Panc1 (cell line): ENCODE results near the gene AP1G2.

Experiments used
- TF ChIP-seq, protein P1 (sequence below): fragments of 450-650 bp; IDR thresholded peaks from 2 replicates; pipeline ENCODE4 v1.5.1; 2017; ENCODE audit warnings: mild to moderate bottlenecking
- TF ChIP-seq, protein P2 (sequence below), 2 experiments: IDR thresholded peaks; 2 replicates each; pipeline ENCODE4 v1.6.1; 2011 to 2012; ENCODE audit warnings: low read depth in 2 of 2, control low read depth in 1 of 2, low read length in 1 of 2, mild to moderate bottlenecking in 1 of 2, moderate library complexity in 1 of 2; ENCODE audit not compliant: insufficient read depth in 1 of 2

DNA sequence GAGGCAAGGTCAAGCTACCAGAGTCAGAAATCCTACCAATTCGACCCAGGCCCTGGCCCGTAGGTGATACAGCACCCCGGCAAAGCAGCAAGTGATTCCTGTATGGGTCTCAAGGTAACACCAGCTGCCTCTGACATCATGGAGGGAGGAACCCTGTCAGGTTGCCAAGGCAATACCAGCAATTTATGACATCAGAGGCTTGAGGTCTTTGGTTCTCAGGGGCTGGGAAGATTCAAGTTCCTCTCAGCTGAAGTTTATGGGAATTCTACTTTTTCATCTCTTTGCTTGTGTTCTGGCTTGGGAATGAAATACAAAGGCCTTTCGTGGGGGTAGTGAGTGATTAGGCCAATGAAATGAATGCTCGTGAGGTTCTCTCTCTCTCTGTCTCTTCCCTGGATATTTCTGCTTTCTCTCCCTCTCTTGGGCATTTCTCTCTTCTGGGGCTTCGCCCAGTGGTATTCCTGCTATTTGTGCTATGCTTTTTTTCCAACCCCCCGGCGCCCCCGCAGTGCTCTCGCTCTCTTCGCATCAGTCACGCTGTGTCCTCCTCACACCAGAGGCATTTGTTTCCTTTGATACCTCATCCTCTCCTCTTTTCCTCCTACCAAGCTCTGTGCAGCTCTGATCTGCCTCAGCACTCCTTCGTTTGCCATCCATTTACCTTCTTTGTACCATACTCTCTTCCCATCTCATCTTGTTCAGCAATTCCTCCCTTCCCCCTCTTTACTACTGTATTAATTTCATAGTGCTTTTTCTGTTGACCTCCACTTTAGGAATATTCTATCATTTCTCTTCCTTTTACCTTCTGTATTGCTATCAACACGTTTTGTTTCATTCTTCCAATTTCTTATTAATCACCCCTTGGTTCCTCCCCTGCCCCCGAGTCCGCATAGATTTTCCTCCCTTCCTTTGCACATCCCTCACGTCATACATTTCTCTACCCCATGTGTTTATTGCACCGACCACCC, 19.0 kb downstream of the AP1G2 start:
- TF ChIP-seq, protein P1, sequence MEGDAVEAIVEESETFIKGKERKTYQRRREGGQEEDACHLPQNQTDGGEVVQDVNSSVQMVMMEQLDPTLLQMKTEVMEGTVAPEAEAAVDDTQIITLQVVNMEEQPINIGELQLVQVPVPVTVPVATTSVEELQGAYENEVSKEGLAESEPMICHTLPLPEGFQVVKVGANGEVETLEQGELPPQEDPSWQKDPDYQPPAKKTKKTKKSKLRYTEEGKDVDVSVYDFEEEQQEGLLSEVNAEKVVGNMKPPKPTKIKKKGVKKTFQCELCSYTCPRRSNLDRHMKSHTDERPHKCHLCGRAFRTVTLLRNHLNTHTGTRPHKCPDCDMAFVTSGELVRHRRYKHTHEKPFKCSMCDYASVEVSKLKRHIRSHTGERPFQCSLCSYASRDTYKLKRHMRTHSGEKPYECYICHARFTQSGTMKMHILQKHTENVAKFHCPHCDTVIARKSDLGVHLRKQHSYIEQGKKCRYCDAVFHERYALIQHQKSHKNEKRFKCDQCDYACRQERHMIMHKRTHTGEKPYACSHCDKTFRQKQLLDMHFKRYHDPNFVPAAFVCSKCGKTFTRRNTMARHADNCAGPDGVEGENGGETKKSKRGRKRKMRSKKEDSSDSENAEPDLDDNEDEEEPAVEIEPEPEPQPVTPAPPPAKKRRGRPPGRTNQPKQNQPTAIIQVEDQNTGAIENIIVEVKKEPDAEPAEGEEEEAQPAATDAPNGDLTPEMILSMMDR = no peak
- TF ChIP-seq, protein P2, sequence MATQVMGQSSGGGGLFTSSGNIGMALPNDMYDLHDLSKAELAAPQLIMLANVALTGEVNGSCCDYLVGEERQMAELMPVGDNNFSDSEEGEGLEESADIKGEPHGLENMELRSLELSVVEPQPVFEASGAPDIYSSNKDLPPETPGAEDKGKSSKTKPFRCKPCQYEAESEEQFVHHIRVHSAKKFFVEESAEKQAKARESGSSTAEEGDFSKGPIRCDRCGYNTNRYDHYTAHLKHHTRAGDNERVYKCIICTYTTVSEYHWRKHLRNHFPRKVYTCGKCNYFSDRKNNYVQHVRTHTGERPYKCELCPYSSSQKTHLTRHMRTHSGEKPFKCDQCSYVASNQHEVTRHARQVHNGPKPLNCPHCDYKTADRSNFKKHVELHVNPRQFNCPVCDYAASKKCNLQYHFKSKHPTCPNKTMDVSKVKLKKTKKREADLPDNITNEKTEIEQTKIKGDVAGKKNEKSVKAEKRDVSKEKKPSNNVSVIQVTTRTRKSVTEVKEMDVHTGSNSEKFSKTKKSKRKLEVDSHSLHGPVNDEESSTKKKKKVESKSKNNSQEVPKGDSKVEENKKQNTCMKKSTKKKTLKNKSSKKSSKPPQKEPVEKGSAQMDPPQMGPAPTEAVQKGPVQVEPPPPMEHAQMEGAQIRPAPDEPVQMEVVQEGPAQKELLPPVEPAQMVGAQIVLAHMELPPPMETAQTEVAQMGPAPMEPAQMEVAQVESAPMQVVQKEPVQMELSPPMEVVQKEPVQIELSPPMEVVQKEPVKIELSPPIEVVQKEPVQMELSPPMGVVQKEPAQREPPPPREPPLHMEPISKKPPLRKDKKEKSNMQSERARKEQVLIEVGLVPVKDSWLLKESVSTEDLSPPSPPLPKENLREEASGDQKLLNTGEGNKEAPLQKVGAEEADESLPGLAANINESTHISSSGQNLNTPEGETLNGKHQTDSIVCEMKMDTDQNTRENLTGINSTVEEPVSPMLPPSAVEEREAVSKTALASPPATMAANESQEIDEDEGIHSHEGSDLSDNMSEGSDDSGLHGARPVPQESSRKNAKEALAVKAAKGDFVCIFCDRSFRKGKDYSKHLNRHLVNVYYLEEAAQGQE (IDR thresholded peaks at IDR 0.05; ENCODE audit: insufficient read depth in 1 of 2, low read depth in 2 of 2, low read length in 1 of 2) = no peak
